Anterior cingulate cortex (tissue), 58 donors: ENCODE data around the gene FAM118B.

Source experiments
- DNase-seq, 58 donors: peaks; one replicate each; lab custom pipeline; 2025; lab: John Stamatoyannopoulos, UW

FAM118B gene

DNA sequence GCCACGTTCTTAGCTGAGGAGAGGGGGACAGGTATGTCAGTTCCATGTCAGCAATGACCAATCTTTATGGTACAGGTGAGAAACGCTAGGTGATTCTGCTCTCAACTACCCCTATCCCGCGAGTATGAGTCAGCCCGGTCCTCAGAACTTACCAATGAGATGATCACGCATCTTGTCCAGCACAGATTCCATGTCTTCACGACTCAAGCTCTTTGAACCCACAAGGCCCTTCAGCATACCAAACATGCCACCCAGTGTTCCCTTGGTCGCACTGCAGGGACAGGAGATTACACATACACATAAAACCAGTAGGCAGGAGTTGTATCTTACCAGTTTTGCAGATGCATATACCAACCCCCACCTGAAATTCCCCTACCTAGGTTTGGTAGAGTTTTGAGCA lies 54.2 kb downstream of the FAM118B start:
- DNase-seq = no peak

DNA sequence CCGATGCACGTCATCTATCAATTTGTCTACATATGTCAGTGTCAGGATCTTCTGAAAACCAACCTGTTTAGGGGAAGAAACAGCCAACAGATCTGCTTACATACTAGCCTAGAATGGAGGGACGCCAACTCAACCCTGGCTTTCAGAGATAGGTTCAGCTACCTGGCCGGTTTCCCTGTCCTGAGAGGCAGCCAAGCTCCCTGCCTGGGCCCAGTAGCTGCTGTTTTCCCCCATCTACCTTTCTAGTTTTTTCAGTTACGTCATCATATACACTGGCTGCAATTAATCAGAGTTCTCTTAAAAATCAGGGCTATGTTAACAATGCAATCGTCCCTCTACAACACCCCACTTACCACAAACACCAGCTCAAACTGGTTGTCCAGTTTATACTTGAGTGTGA lies 56.1 kb downstream of the FAM118B start:
- no peak for DNase-seq

- DNase-seq = no peak
Observed at GRCh38 chr11:126268361-126268707, 56.8 kb downstream of the FAM118B start.

GRCh38 chr11:126268708-126269579 lies 57.4 kb downstream of the FAM118B start, which contains the start of the genes FOXRED1 and SRPRA:
Gene FOXRED1 (plus strand): TSS chr11:126269154. CDS start chr11:126269207, 53 bp downstream.
Gene SRPRA (minus strand): TSS chr11:126268895. CDS start chr11:126268804, 91 bp downstream.
- peak; percentile 89 to 100 (median 99) for DNase-seq

- DNase-seq = no peak
Observed at GRCh38 chr11:126277322-126277721, 65.7 kb downstream of the FAM118B start.

- no peak for DNase-seq
Observed at GRCh38 chr11:126277780-126278179, 66.2 kb downstream of the FAM118B start.

- DNase-seq = no peak
Observed at GRCh38 chr11:126279191-126279590, 67.6 kb downstream of the FAM118B start.

GRCh38 chr11:126280595-126280994 lies 69.0 kb downstream of the FAM118B start:
- DNase-seq = no peak

GRCh38 chr11:126281245-126281644 lies 69.7 kb downstream of the FAM118B start:
- DNase-seq = no peak

GRCh38 chr11:126281666-126282175 lies 70.1 kb downstream of the FAM118B start:
- no peak for DNase-seq

DNA sequence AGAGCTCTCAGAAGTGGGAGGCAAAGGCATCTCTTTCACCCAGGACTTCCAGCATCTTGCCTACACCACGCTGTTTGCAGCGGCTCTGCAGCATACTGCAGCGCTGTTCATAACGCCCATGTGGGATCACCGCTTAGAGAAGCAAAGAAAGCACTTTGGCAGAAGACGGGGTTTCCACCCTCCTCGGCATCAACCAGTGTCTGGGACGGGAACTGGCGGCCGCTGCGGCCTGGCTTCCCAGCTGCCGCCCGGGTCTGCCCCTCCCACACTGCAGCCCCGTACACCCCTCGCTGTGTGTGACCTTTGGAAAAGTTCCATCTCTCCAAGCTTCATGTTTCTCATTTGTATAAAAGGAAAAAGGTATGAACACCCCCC lies 70.8 kb downstream of the FAM118B start:
- peak in 38 of 58 donors; percentile 6 to 67 (median 40) for DNase-seq

GRCh38 chr11:126282736-126283591 lies 71.4 kb downstream of the FAM118B start, which contains the start of gene TIRAP:
Gene TIRAP (plus strand): TSS chr11:126283093. CDS start chr11:126290895, 7,802 bp downstream.
- DNase-seq = peak in 50 of 58 donors; percentile 10 to 80 (median 48)

- peak in 19 of 58 donors; percentile 11 to 84 (median 24) for DNase-seq
Observed at GRCh38 chr11:126284829-126285228, 73.2 kb downstream of the FAM118B start.

DNA sequence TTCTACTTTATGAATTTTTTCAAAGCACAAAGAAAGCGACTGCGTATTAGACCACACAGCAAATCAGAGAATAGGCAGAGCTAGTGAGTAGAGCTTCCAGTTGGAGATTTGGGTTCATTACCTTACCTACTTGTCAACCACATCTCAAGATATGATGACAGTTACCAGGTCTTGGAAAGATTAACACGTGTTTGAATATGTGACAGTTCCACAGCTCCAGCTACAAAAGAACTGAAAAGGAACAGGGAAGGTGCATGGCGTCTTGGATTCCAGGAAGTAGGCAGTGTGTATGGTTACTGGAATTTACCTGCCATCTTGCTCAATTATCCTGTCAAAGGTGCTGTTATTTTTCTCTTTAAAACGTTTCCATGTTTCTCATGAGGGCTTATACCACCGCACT lies 76.7 kb downstream of the FAM118B start:
- DNase-seq = no peak

- no peak for DNase-seq
Observed at GRCh38 chr11:126290887-126291286, 79.3 kb downstream of the FAM118B start.

GRCh38 chr11:126293726-126294125 lies 82.1 kb downstream of the FAM118B start:
- no peak for DNase-seq

DNA sequence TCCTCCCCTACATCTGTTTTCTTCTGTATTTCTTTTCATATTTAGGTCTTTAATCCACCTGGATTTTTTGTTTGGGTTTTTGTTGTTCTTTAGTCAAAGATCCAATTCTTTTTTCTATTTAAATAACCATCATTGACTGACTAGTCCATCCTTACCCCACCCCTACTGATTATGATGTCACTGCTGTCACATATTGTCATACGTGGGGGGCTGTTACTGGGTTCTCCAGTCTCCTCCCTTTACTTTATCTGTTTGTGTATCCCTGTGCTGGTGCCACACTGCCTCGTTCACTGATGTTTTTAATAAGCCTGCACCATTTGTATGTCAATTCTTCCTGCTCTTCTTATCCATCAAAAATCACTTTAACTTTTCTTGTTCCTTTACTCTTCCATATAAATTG lies 85.4 kb downstream of the FAM118B start:
- no peak for DNase-seq

DNA sequence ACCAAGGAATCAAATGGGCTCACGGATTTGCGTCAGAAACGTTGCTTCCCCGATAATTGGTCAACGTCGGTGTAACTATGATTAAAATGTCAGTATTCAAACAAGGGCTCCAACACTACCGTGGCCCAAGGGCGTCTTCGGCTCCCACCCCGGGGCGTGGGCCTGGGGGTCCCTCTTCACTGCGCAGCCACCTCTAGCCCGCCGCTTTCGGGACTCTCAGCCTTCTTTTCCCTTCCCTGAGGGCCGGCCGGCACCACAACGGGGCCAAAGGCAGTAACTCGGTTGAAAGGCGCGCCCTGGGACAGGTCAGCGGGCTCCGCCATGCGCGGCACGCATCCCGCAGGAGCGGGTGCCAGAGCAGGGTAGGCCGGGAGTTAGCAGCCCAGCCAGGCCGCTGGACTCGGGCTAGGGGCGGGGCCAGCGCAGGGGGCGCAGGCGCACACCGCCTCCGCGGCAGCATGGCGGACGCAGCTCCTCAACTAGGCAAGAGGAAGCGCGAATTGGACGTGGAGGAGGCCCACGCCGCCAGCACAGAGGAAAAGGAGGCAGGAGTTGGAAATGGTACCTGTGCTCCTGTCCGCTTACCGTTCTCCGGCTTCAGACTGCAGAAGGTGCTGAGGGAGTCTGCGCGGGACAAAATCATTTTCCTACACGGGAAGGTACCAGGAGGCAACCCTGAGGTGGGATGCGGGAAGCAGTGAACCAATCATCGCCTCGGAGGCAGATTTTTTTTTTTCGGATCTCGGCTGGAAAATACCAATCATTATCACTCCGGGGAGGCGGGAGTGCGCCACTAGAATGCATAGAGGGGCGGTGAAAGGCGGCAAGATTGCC lies 92.3 kb downstream of the FAM118B start, which contains the start of gene DCPS:
Gene DCPS, plus strand, starts transcription at position 438 of the 834 bp plus-strand sequence. Its CDS starts 21 bp downstream, at position 459.
- DNase-seq = peak; percentile 59 to 95 (median 88)

GRCh38 chr11:126304457-126305075 lies 93.0 kb downstream of the FAM118B start:
- peak in 3 of 58 donors; percentile 38 to 64 (median 54) for DNase-seq
